ENCODE data around the gene CRAT. TPM values are rescaled to one million over a fixed set of nuclear protein-coding genes. Genes with fewer than 3 reads are reported as not detected.

The CRAT gene
- total RNA-seq, 2 experiments from 2014 or later = 14.1 to 17.6 TPM

- H3K36me3 Mint-ChIP-seq = peaks cover 8% of the 10 kb centered on the region
Observed at GRCh38 chr9:129084087-129084486, 26.5 kb downstream of the CRAT start.

DNA sequence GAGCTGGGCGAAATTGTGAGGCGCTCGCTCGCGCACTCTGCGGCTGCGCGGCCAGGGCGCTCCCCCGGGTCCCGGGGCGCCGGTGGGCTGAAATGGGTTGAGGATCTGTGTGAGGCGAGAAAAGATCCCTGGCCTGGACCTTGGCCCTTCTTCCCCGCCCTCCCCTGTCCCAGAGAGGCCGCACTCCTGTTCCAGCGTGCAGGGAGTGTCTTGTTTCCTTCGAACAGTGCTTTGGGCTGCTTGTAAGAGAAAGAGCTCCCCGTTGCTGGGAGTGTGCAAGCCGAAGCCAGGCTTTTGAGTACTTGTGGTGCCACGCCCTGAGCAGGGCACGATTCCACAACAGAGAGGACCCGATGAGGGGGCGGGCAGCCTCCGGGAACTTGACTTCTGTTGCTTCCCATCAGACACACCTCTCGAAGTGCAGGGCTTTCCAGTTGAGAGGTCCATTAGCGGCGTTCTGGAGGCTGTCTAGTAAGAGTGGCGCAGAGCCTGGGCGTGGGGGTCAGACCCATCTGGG lies 29.1 kb downstream of the CRAT start:
- Mint-ChIP-seq H3K4me1 (peaks cover 29% of the 10 kb centered on the region), H3K27ac (peak overlapping the region; percentile 80), H3K4me3 (peak overlapping the region; percentile 84), H3K27me3 (no peaks in the 10 kb centered on the region), H3K36me3 (peaks cover 5% of the 10 kb centered on the region), H3K9me3 (ENCODE audit: low read depth) (no peaks in the 10 kb centered on the region)
- ATAC-seq (no peak), DNase-seq (no peak)
- CTCF ChIA-PET = interaction anchor here (1.0 to 2.2 kb wide), 6 partner anchors 12 to 229 kb away, joined by 3 to 8 read pairs (median 4); partner anchors contain the start of gene SH3GLB2

More at GRCh38 chr9:129084087-129084486, 26.5 kb downstream of the CRAT start:
- H3K27ac Mint-ChIP-seq = no peak overlapping the region
- ATAC-seq (no peak), DNase-seq (no peak)
- no peaks in the 10 kb centered on the region for H3K27me3 Mint-ChIP-seq
- H3K4me1 Mint-ChIP-seq = peaks cover 23% of the 10 kb centered on the region
- H3K9me3 Mint-ChIP-seq (ENCODE audit: low read depth) = no peaks in the 10 kb centered on the region
- H3K4me3 Mint-ChIP-seq = no peak overlapping the region
- CTCF ChIA-PET = no interaction called here

GRCh38 chr9:129080601-129081387 lies 29.8 kb downstream of the CRAT start, which contains the start of gene DOLPP1:
TSS of gene DOLPP1 (plus strand) at chr9:129081111. CDS start at chr9:129081132, 21 bp downstream.
- peak; percentile 98 for ATAC-seq
- H3K4me3 Mint-ChIP-seq = peak within 1 kb of the TSS; percentile 84
- no peaks in the 10 kb centered on the region for H3K9me3 Mint-ChIP-seq (ENCODE audit: low read depth)
- CTCF ChIA-PET = interaction anchor here (0.5 to 2.2 kb wide), 11 partner anchors 11 to 471 kb away, joined by 3 to 8 read pairs (median 4); partner anchors contain the start of genes ENDOG, MIGA2, PTPA and SH3GLB2
- peak within 1 kb of the TSS; percentile 80 for H3K27ac Mint-ChIP-seq
- H3K27me3 Mint-ChIP-seq = no peaks in the 10 kb centered on the region
- DNase-seq = peak; percentile 100
- H3K4me1 Mint-ChIP-seq = peaks cover 29% of the 10 kb centered on the region
- peaks cover 5% of the 10 kb centered on the region for H3K36me3 Mint-ChIP-seq

DNA sequence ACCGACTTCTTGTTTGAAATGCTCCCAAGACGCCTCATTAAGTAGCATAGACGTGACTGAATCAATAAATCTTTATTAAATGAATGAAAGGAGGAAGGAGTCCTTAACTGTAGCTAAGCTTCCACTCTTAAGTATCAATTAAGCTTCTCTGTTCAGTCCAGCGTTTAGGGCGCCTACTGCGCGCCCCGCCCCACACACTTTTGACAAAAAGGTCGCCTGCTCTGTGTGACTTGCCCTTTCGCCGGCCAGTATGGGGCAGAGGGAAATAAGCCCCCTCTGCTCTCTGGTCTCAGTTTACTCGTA lies 30.3 kb downstream of the CRAT start:
- CTCF ChIA-PET = interaction anchor here (0.5 to 2.2 kb wide), 9 partner anchors 11 to 472 kb away, joined by 3 to 8 read pairs (median 4); partner anchors contain the start of genes ENDOG, MIGA2, PTPA and SH3GLB2
- ATAC-seq (no peak), DNase-seq (no peak)
- H3K27ac Mint-ChIP-seq = peak overlapping the region; percentile 78
- peaks cover 3% of the 10 kb centered on the region for H3K36me3 Mint-ChIP-seq
- no peaks in the 10 kb centered on the region for H3K27me3 Mint-ChIP-seq
- H3K4me1 Mint-ChIP-seq = peaks cover 29% of the 10 kb centered on the region
- no peaks in the 10 kb centered on the region for H3K9me3 Mint-ChIP-seq (ENCODE audit: low read depth)
- H3K4me3 Mint-ChIP-seq = peak overlapping the region; percentile 84

- ATAC-seq (no peak), DNase-seq (no peak)
- H3K27me3 Mint-ChIP-seq = no peaks in the 10 kb centered on the region
- H3K4me1 Mint-ChIP-seq = peaks cover 29% of the 10 kb centered on the region
- CTCF ChIA-PET = interaction anchor here (1.2 to 2.2 kb wide), 3 partner anchors 29 to 41 kb away, joined by 3 to 6 read pairs (median 5); partner anchors contain the start of gene PTPA
- H3K27ac Mint-ChIP-seq = peak overlapping the region; percentile 54
- H3K4me3 Mint-ChIP-seq = peak overlapping the region; percentile 84
- peaks cover 1% of the 10 kb centered on the region for H3K36me3 Mint-ChIP-seq
- H3K9me3 Mint-ChIP-seq (ENCODE audit: low read depth) = no peaks in the 10 kb centered on the region
Observed at GRCh38 chr9:129079829-129080228, 30.8 kb downstream of the CRAT start.

GRCh38 chr9:129078691-129079503 lies 31.7 kb downstream of the CRAT start:
- Mint-ChIP-seq H3K27me3 (no peaks in the 10 kb centered on the region), H3K9me3 (ENCODE audit: low read depth) (no peaks in the 10 kb centered on the region), H3K4me3 (peak overlapping the region; percentile 43), H3K27ac (peak overlapping the region; percentile 15), H3K36me3 (no peaks in the 10 kb centered on the region), H3K4me1 (peaks cover 36% of the 10 kb centered on the region)
- DNase-seq (no peak), ATAC-seq (no peak)
- CTCF ChIA-PET = no interaction called here

DNA sequence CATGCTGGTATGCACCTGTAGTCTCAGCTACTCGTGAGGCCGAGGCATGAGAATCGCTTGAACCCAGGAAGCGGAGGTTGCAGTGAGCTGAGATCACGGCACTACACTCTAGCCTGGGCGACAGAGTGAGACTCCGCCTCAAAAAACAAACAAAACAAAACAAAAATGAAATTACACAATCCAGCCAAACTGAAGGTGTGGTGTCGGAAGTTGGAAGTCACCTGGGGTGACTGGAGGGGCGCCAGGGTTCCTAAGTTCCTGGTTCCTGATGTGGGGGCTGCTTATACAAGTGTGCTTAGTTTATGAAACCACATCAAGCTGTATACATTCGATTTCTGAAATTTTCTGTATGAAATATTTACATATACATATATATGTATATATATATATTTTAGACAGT lies 33.4 kb downstream of the CRAT start:
- H3K27me3 Mint-ChIP-seq = no peaks in the 10 kb centered on the region
- H3K36me3 Mint-ChIP-seq = no peaks in the 10 kb centered on the region
- no peak overlapping the region for H3K27ac Mint-ChIP-seq
- ATAC-seq = no peak
- DNase-seq = no peak
- no peaks in the 10 kb centered on the region for H3K9me3 Mint-ChIP-seq (ENCODE audit: low read depth)
- H3K4me1 Mint-ChIP-seq = peaks cover 41% of the 10 kb centered on the region
- no peak overlapping the region for H3K4me3 Mint-ChIP-seq
- CTCF ChIA-PET = interaction anchor here (1.2 to 1.5 kb wide), 2 partner anchors 8 to 66 kb away, joined by 3 read pairs; no protein-coding TSS in a partner anchor

- Mint-ChIP-seq H3K4me1 (peaks cover 43% of the 10 kb centered on the region), H3K27ac (no peak overlapping the region), H3K4me3 (no peak overlapping the region), H3K36me3 (no peaks in the 10 kb centered on the region), H3K27me3 (no peaks in the 10 kb centered on the region), H3K9me3 (ENCODE audit: low read depth) (no peaks in the 10 kb centered on the region)
- ATAC-seq (no peak), DNase-seq (no peak)
- CTCF ChIA-PET = no interaction called here
Observed at GRCh38 chr9:129076640-129077037, 34.0 kb downstream of the CRAT start.

- no peak overlapping the region for H3K4me3 Mint-ChIP-seq
- CTCF ChIA-PET = no interaction called here
Observed at GRCh38 chr9:129075996-129076639, 34.5 kb downstream of the CRAT start.

GRCh38 chr9:129074106-129074505 lies 36.5 kb downstream of the CRAT start:
- CTCF ChIA-PET = interaction anchor here (1.2 to 1.9 kb wide), 2 partner anchors 57 to 100 kb away, joined by 3 to 9 read pairs; no protein-coding TSS in a partner anchor
- peaks cover 47% of the 10 kb centered on the region for H3K4me1 Mint-ChIP-seq
- peak overlapping the region; percentile 28 for H3K27ac Mint-ChIP-seq
- H3K27me3 Mint-ChIP-seq = no peaks in the 10 kb centered on the region
- no peak for DNase-seq
- no peaks in the 10 kb centered on the region for H3K9me3 Mint-ChIP-seq (ENCODE audit: low read depth)
- H3K4me3 Mint-ChIP-seq = no peak overlapping the region
- H3K36me3 Mint-ChIP-seq = no peaks in the 10 kb centered on the region
- ATAC-seq = no peak

More at GRCh38 chr9:129075996-129076639, 34.5 kb downstream of the CRAT start:
- no peak for DNase-seq
- Mint-ChIP-seq H3K27me3 (no peaks in the 10 kb centered on the region), H3K36me3 (no peaks in the 10 kb centered on the region), H3K4me1 (peaks cover 45% of the 10 kb centered on the region), H3K27ac (no peak overlapping the region), H3K9me3 (ENCODE audit: low read depth) (no peaks in the 10 kb centered on the region)
- no peak for ATAC-seq

DNA sequence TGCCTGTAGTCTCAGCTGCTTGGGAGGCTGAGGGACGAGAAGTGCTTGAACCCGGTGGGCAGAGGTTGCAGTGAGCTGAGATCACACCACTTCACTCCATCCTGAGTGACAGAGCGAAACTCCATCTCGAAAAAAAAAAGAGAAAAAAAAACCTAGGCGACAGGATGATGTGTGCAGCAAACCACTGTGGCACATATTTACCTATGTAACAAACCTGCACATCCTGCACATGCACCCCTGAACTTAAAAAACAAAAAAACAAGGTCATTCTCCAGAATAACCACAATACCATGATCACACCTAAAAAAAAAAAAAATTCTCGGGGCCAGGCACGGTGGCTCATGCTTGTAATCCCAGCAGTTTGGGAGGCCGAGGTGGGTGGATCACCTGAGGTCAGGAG lies 37.2 kb downstream of the CRAT start:
- ATAC-seq (peak; percentile 18), DNase-seq (no peak)
- Mint-ChIP-seq H3K36me3 (no peaks in the 10 kb centered on the region), H3K27ac (peak overlapping the region; percentile 75), H3K4me3 (peak overlapping the region; percentile 34), H3K9me3 (ENCODE audit: low read depth) (no peaks in the 10 kb centered on the region), H3K27me3 (no peaks in the 10 kb centered on the region), H3K4me1 (peaks cover 49% of the 10 kb centered on the region)
- CTCF ChIA-PET = interaction anchor here (1.2 to 1.9 kb wide), 2 partner anchors 58 to 100 kb away, joined by 3 to 9 read pairs; no protein-coding TSS in a partner anchor

GRCh38 chr9:129072171-129072570 lies 38.4 kb downstream of the CRAT start:
- H3K36me3 Mint-ChIP-seq = no peaks in the 10 kb centered on the region
- H3K9me3 Mint-ChIP-seq (ENCODE audit: low read depth) = no peaks in the 10 kb centered on the region
- H3K27me3 Mint-ChIP-seq = no peaks in the 10 kb centered on the region
- no peak for ATAC-seq
- DNase-seq = no peak
- CTCF ChIA-PET = interaction anchor here (0.7 to 1.7 kb wide), 2 partner anchors 31 to 103 kb away, joined by 3 read pairs; no protein-coding TSS in a partner anchor
- H3K4me3 Mint-ChIP-seq = no peak overlapping the region
- peak overlapping the region; percentile 58 for H3K27ac Mint-ChIP-seq
- H3K4me1 Mint-ChIP-seq = peaks cover 52% of the 10 kb centered on the region
